ENCODE measurements around the gene TSSK6.

The TSSK6 gene

GRCh38 chr19:19544954-19545591 is 29.7 kb upstream of the TSSK6 start:
- in situ Hi-C loops (cut with HindIII; ENCODE audit: low sequenced_read_pairs) = no loop called here

GRCh38 chr19:19544257-19544953 is 29.1 kb upstream of the TSSK6 start:
- in situ Hi-C loops (cut with HindIII; ENCODE audit: low sequenced_read_pairs) = no loop called here

DNA sequence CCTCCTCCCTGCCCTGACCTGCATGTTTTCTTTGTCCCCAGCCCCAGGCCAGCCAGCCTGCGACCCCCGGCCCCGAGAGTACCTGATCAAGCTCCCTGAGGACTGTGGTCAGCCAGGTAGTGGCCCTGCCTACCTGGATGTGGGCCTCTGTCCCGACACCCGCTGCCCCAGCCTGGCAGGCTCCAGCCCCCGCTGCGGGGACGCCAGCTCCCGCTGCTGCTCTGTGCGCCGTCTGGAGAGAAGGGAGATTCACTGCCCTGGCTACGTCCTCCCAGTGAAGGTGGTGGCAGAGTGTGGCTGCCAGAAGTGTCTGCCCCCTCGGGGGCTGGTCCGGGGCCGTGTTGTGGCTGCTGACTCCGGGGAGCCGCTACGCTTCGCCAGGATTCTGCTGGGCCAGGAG is 28.3 kb upstream of the TSSK6 start:
- in situ Hi-C loops (cut with HindIII; ENCODE audit: low sequenced_read_pairs) = no loop called here

DNA sequence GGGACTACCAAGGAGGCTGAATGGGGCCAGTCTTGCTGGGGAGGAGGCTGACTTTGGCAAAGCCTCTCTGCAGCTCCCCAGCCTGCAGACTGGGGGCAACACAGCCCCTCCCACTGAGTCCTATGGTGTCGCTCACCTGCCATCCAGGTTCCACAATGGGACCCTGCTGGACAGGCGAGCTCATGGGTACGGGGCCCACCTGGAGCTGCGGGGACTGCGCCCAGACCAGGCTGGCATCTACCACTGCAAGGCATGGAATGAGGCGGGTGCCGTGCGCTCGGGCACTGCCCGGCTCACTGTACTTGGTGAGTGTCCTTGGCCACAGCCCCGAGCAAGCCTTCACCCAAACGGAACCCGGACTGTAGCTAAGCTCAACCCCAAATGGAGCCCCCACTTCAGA is 27.8 kb upstream of the TSSK6 start:
- in situ Hi-C loops (cut with HindIII; ENCODE audit: low sequenced_read_pairs) = no loop called here

DNA sequence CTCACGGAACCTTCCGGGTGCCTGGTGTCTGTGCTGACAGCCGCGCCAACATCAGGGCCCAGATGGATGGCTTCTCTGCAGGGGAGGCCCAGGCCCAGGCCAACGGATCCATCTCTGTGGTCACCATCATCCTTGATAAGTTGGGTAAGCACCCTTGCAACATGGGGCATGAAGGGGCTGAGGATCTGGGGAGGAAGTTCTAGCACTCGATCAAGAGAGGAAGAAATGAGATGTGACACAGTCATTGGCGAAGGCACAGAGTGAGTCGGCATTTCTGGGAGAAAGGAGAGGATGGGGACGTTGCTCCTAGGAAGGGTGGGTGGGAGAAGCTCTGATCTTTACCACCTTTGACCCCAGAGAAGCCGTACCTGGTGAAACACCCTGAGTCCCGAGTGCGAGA is 27.2 kb upstream of the TSSK6 start:
- in situ Hi-C loops (cut with HindIII; ENCODE audit: low sequenced_read_pairs) = no loop called here

GRCh38 chr19:19541616-19542015 is 26.3 kb upstream of the TSSK6 start:
- in situ Hi-C loops (cut with HindIII; ENCODE audit: low sequenced_read_pairs) = no loop called here

GRCh38 chr19:19540715-19541515 is 25.6 kb upstream of the TSSK6 start:
- in situ Hi-C loops (cut with HindIII; ENCODE audit: low sequenced_read_pairs) = no loop called here

DNA sequence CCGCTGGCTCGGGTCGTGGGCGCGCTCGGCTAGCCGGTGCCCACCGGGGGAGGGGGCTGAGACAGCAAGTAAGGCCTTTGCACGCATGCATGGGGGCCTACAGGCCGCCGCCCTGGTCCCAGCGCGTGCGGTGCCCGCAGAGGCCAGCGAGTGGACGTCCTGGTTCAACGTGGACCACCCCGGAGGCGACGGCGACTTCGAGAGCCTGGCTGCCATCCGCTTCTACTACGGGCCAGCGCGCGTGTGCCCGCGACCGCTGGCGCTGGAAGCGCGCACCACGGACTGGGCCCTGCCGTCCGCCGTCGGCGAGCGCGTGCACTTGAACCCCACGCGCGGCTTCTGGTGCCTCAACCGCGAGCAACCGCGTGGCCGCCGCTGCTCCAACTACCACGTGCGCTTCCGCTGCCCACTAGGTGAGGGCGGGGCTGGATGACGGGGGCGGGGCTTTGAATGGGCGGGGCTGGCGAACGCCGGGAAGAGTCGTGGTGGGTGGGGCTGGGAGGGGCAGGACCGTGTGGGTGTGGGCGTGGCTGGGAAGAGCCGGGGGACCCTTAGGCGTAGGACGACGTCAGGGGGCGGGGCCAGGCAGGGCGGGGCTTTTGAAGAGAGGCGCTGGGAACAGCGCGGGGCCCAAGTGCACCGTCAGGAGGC is 24.8 kb upstream of the TSSK6 start:
- in situ Hi-C loops (cut with HindIII; ENCODE audit: low sequenced_read_pairs) = no loop called here

GRCh38 chr19:19539698-19540063 is 24.3 kb upstream of the TSSK6 start:
- in situ Hi-C loops (cut with HindIII; ENCODE audit: low sequenced_read_pairs) = loop anchor here (10.0 kb wide), 1 partner anchor 205 kb away; no protein-coding TSS in a partner anchor

DNA sequence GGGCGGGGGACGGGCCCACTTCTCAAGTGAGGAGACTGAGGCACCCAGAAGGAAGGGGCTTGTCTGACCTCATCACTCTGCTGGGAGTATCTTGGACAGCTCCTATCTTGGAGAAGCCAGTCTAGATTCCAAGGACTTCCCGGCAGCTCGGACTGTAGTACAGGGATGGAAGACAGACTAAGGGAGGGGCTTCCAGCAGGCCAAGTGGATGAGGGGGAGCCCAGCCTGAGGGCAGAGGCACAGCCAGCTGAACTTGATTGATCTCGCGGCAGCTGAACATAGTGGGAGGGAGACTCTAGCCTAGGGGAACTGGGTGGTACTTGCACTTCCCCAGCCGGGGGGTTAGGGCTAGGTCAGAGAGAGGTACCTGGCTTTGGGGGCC is 23.4 kb upstream of the TSSK6 start:
- in situ Hi-C loops (cut with HindIII; ENCODE audit: low sequenced_read_pairs) = loop anchor here (10.0 kb wide), 1 partner anchor 204 kb away; no protein-coding TSS in a partner anchor

GRCh38 chr19:19538061-19538784 is 22.9 kb upstream of the TSSK6 start, which contains the start of gene CILP2:
Gene CILP2, plus strand, starts transcription at chr19:19538265. Its CDS starts 85 bp downstream, at chr19:19538350.
- in situ Hi-C loops (cut with HindIII; ENCODE audit: low sequenced_read_pairs) = loop anchor here (10.0 kb wide), 1 partner anchor 203 kb away; no protein-coding TSS in a partner anchor

GRCh38 chr19:19537075-19538048 is 22.0 kb upstream of the TSSK6 start:
- in situ Hi-C loops (cut with HindIII; ENCODE audit: low sequenced_read_pairs) = loop anchor here (10.0 kb wide), 1 partner anchor 203 kb away; no protein-coding TSS in a partner anchor

- in situ Hi-C loops (cut with HindIII; ENCODE audit: low sequenced_read_pairs) = loop anchor here (10.0 kb wide), 1 partner anchor 201 kb away; no protein-coding TSS in a partner anchor
Measured at GRCh38 chr19:19535311-19536191, 20.2 kb upstream of the TSSK6 start.

DNA sequence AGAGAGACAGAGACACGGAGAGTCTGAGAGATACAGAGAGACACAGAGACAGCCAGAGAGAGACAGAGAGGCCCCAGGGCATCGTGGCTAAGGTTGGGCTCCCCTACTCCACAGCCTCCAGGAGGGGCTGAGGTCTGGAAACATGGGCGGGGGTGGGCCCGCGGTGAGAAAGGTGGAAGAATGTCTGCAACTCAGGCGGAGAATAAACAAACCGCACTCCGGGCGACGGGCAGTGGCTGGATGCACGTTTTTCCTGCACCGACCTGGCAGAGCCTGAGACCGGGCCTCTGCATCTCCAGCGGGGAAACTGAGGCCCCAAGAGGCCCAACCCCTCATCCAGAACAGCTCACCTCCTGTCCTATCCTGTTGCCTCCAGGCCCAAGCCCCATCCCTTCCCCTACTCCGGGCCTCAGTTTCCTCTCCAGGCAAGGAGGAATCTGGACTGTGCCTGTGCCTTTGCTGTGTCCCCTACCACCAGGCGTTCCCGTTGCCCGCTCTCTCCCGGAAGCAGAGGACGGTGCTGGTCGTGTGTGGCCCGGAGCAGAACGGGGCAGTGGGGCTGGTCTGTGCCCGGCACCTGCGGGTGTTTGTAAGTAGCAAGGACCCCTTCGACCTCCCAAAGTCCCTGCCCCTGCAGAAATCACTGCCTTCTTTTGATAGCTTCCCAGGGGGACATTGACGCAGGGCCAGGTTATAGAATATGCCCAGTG is 19.4 kb upstream of the TSSK6 start:
- in situ Hi-C loops (cut with HindIII; ENCODE audit: low sequenced_read_pairs) = loop anchor here (5.0 to 10.0 kb wide), 3 partner anchors 58 to 200 kb away; partner anchors contain the start of gene ATP13A1

GRCh38 chr19:19533841-19534240 is 18.5 kb upstream of the TSSK6 start:
- in situ Hi-C loops (cut with HindIII; ENCODE audit: low sequenced_read_pairs) = loop anchor here (5.0 to 10.0 kb wide), 3 partner anchors 58 to 199 kb away; partner anchors contain the start of gene ATP13A1

- in situ Hi-C loops (cut with HindIII; ENCODE audit: low sequenced_read_pairs) = loop anchor here (5.0 to 10.0 kb wide), 3 partner anchors 59 to 198 kb away; partner anchors contain the start of gene ATP13A1
Measured at GRCh38 chr19:19532806-19533701, 17.7 kb upstream of the TSSK6 start.

Data from endothelial cell of hepatic sinusoid (primary cell).